ENCODE data around the gene F3. TPM values are rescaled to one million over a fixed set of nuclear protein-coding genes. Genes with fewer than 3 reads are reported as not detected.

F3 gene
- total RNA-seq, 1 donor from 2014 or later, result 0.40 TPM

GRCh38 chr1:94554580-94554979 is 13.0 kb upstream of the F3 start:
- no peaks in the 10 kb centered on the region for H3K36me3 Mint-ChIP-seq (ENCODE audit: low read depth)
- intact Hi-C loops (cut with micrococcal nuclease), result no loop called here
- H3K27me3 Mint-ChIP-seq, result peaks cover 2% of the 10 kb centered on the region
- ChIA-PET CTCF (no interaction called here), POLR2A (no interaction called here)
- H3K27ac Mint-ChIP-seq, result no peak overlapping the region
- TF ChIP-seq CTCF (IDR thresholded peaks at IDR 0.05), result no peak
- H3K4me1 Mint-ChIP-seq, result no peaks in the 10 kb centered on the region
- DNase-seq (no peak), ATAC-seq (ENCODE audit: low read depth) (no peak)
- no peak overlapping the region for H3K4me3 Mint-ChIP-seq
- peaks cover 4% of the 10 kb centered on the region for H3K9me3 Mint-ChIP-seq

GRCh38 chr1:94553931-94554330 is 12.4 kb upstream of the F3 start:
- H3K4me3 Mint-ChIP-seq, result no peak overlapping the region
- DNase-seq (no peak), ATAC-seq (ENCODE audit: low read depth) (no peak)
- intact Hi-C loops (cut with micrococcal nuclease), result no loop called here
- H3K27me3 Mint-ChIP-seq, result peaks cover 2% of the 10 kb centered on the region
- CTCF ChIA-PET, result no interaction called here
- no peak for TF ChIP-seq CTCF (IDR thresholded peaks at IDR 0.05)
- no peak overlapping the region for H3K27ac Mint-ChIP-seq
- H3K36me3 Mint-ChIP-seq (ENCODE audit: low read depth), result no peaks in the 10 kb centered on the region
- POLR2A ChIA-PET, result no interaction called here
- H3K9me3 Mint-ChIP-seq, result peaks cover 4% of the 10 kb centered on the region
- no peaks in the 10 kb centered on the region for H3K4me1 Mint-ChIP-seq

GRCh38 chr1:94553323-94553730 is 11.8 kb upstream of the F3 start:
- H3K27me3 Mint-ChIP-seq, result peaks cover 2% of the 10 kb centered on the region
- ChIA-PET CTCF (no interaction called here), POLR2A (no interaction called here)
- no peak overlapping the region for H3K27ac Mint-ChIP-seq
- ATAC-seq (ENCODE audit: low read depth), result no peak
- DNase-seq, result no peak
- no peaks in the 10 kb centered on the region for H3K36me3 Mint-ChIP-seq (ENCODE audit: low read depth)
- no peak overlapping the region for H3K4me3 Mint-ChIP-seq
- intact Hi-C loops (cut with micrococcal nuclease), result no loop called here
- H3K4me1 Mint-ChIP-seq, result no peaks in the 10 kb centered on the region
- H3K9me3 Mint-ChIP-seq, result no peaks in the 10 kb centered on the region
- no peak for TF ChIP-seq CTCF (IDR thresholded peaks at IDR 0.05)

- no peak for TF ChIP-seq CTCF (IDR thresholded peaks at IDR 0.05)
- Mint-ChIP-seq H3K36me3 (ENCODE audit: low read depth) (no peaks in the 10 kb centered on the region), H3K4me1 (no peaks in the 10 kb centered on the region), H3K4me3 (no peak overlapping the region), H3K27ac (no peak overlapping the region), H3K27me3 (peaks cover 5% of the 10 kb centered on the region), H3K9me3 (no peaks in the 10 kb centered on the region)
- intact Hi-C loops (cut with micrococcal nuclease), result no loop called here
- DNase-seq, result no peak
- ChIA-PET POLR2A (no interaction called here), CTCF (no interaction called here)
- no peak for ATAC-seq (ENCODE audit: low read depth)
Measured at GRCh38 chr1:94552071-94552586, 10.6 kb upstream of the F3 start.

GRCh38 chr1:94551449-94551848 is 9.9 kb upstream of the F3 start:
- CTCF ChIA-PET, result no interaction called here
- ATAC-seq (ENCODE audit: low read depth), result no peak
- Mint-ChIP-seq H3K4me1 (no peaks in the 10 kb centered on the region), H3K27ac (no peak overlapping the region), H3K9me3 (no peaks in the 10 kb centered on the region), H3K36me3 (ENCODE audit: low read depth) (no peaks in the 10 kb centered on the region), H3K4me3 (no peak overlapping the region), H3K27me3 (peaks cover 7% of the 10 kb centered on the region)
- DNase-seq, result no peak
- no peak for TF ChIP-seq CTCF (IDR thresholded peaks at IDR 0.05)
- POLR2A ChIA-PET, result no interaction called here
- intact Hi-C loops (cut with micrococcal nuclease), result no loop called here

Measured in activated B cell treated with CpG ODN at 0.5 μM for 24 hours (primary cell).